ENCODE measurements around the gene ITPR2.
A peak's percentile ranks its signal among the peaks of the same experiment; 100 is the strongest.
"Not testable (repeated sequence)": the region's sequence is repeated elsewhere in the genome, so short reads cannot be mapped to it uniquely, and the experiment has no call there.

ITPR2 gene

GRCh38 chr12:26668230-26668629, 164.8 kb downstream of the ITPR2 start:
- no peak for DNase-seq (ENCODE audit: low read depth, low spot score)

GRCh38 chr12:26666286-26666685, 166.7 kb downstream of the ITPR2 start:
- no peak for DNase-seq (ENCODE audit: low read depth, low spot score)

GRCh38 chr12:26661399-26661798, 171.6 kb downstream of the ITPR2 start:
- DNase-seq (ENCODE audit: low read depth, low spot score), result no peak

DNA sequence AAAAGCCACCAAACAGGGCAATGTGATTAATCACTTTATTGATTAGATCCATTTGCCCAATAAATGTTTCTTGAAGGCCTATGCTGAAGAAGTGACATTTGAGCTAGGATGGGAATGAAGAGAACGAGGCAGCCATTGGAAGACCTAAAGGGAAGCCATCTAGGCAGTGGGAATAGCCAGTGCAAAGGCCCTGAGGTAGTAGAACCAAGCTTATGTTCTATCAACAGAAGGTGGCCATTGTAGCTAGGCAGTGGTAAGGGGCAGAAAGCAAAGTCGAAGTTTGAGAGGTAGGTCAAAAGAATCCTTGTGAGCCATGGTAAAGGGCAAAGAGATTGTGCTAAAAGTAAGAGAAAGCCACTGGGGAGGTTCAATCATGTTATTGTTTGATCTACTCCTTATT, 173.1 kb downstream of the ITPR2 start:
- no peak for DNase-seq (ENCODE audit: low read depth, low spot score)

GRCh38 chr12:26658991-26659390, 174.0 kb downstream of the ITPR2 start:
- DNase-seq (ENCODE audit: low read depth, low spot score), result no peak

DNA sequence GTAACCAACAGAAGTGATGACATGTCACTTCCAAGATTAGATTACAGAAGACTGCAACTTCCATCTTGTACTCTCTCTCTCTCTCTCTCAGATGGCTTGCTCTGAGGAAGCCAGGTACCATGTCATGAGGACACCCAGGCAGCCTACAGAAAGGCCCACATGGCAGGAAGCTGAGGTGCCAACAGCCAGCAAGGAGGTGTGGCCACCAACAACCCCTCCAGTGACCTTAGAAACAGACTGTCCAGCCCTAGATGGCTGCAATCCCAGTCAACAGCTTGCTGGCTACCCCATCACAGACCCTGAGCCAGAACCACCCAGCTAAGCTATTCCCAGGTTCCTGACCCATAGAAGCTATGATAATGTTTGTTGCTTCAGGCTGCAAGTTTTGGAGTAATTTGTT, 178.4 kb downstream of the ITPR2 start:
- no peak for DNase-seq (ENCODE audit: low read depth, low spot score)

DNA sequence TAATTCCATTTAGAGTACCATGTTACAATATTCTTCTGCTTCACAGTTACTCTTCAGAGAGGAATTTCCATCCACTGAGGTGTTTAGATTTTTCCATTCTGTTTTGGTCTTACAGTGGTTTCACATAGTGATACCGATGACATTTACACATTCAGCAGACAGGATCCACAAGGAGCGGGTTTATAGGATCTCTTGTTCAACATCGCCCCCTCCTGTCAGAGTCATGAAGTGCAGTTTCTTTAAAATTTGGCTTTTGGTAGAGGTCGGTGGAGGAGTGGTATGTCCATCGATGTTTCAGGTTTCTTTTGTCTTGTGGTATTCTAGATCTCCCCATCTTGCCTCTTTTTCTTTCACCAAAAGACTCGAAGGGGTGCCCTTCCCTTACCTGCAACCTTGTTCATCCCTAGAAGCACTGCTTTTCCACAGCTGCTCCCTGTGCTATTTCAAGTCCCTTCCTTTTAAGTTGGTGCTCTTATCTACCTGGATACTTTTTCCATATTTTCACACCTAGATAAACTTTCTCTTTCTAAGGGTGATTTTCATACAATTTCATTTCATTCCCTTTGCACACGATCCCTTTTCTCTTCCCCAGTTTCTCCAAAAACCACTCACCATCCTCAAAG, 181.3 kb downstream of the ITPR2 start:
- DNase-seq (ENCODE audit: low read depth, low spot score), result peak; percentile 91

GRCh38 chr12:26651036-26651435, 182.0 kb downstream of the ITPR2 start:
- no peak for DNase-seq (ENCODE audit: low read depth, low spot score)

- DNase-seq (ENCODE audit: low read depth, low spot score), result no peak
These were observed 184.0 kb downstream of the ITPR2 start for GRCh38 chr12:26648999-26649398.

GRCh38 chr12:26648584-26648983, 184.4 kb downstream of the ITPR2 start:
- peak; percentile 90 for DNase-seq (ENCODE audit: low read depth, low spot score)

GRCh38 chr12:26648066-26648465, 184.9 kb downstream of the ITPR2 start:
- peak; percentile 36 for DNase-seq (ENCODE audit: low read depth, low spot score)

- no peak for DNase-seq (ENCODE audit: low read depth, low spot score)
These were observed 185.9 kb downstream of the ITPR2 start for GRCh38 chr12:26647088-26647487.

GRCh38 chr12:26646571-26646970, 186.4 kb downstream of the ITPR2 start:
- no peak for DNase-seq (ENCODE audit: low read depth, low spot score)

GRCh38 chr12:26644376-26644775, 188.6 kb downstream of the ITPR2 start:
- not testable (repeated sequence) for DNase-seq (ENCODE audit: low read depth, low spot score)

GRCh38 chr12:26643532-26644315, 189.3 kb downstream of the ITPR2 start:
- DNase-seq (ENCODE audit: low read depth, low spot score), result no peak

GRCh38 chr12:26642361-26642760, 190.6 kb downstream of the ITPR2 start:
- no peak for DNase-seq (ENCODE audit: low read depth, low spot score)

GRCh38 chr12:26636710-26637328, 196.2 kb downstream of the ITPR2 start:
- peak; percentile 89 for DNase-seq (ENCODE audit: low read depth, low spot score)

DNA sequence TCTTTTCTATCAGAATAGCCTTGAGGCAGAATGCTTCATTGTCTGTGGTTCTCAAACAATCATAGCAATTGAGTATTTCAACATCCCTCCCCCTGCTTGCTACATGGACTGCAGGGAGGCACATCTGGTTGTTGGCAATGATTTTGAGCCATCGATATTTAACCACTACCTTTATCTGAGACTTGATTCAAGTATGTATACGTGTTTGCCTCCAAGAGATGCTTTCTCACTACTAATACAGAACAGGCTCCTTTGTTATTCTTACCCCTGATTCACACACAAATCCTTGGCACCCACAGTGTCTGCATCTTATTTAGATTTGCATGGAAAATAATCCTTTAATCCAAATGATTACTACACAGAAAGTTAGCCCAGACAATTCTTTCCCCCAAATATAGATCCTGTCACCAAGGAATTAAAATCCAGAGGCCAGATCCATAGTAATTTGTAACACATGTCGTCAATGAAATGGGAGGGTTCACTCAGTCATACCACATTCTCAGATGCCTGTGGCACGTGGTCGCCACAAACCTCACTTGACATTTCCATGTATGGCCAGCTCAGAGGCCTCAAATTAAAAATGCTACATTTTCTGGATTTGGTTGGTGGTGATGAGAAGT, 199.3 kb downstream of the ITPR2 start:
- DNase-seq (ENCODE audit: low read depth, low spot score), result peak; percentile 82

DNA sequence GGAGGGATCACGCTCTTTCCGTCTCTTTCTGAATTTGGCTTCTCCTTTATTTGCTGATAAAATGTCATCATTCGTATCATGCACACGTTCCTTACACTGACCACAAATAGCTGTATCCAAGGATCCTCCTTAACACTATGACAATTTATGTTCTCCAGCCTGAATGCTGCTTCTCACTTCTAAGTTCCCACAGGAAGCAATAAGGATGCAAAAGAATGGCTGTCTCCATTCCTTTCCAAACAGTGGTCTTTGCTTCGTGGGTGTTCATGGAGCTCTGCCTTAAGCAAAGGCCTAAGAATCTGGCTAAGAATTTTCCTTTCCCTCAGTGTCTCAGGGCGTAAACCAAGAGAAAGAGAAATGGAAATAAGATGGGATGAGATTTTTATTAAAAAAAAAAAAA, 200.2 kb downstream of the ITPR2 start:
- no peak for DNase-seq (ENCODE audit: low read depth, low spot score)

DNA sequence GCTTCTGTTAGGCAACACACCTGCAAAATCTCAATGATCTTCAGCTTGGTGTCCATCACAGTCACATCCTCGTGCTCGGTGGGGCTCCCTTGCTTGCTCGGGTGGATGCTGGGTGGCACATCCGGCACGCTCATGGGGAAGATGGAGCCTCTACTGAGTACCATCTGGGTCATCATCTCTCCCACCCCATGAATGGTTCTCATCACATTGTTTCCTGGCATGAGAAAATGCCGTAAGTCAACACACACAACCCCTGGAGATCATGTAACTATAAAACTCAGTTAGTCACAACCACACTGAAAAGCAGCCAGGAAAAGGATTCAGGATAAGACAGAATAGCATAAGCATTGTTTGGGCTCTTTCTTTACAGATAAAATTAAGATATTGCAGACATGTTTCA, 201.1 kb downstream of the ITPR2 start:
- peak; percentile 32 for DNase-seq (ENCODE audit: low read depth, low spot score)

GRCh38 chr12:26630546-26631027, 202.4 kb downstream of the ITPR2 start:
- DNase-seq (ENCODE audit: low read depth, low spot score), result peak; percentile 89

DNA sequence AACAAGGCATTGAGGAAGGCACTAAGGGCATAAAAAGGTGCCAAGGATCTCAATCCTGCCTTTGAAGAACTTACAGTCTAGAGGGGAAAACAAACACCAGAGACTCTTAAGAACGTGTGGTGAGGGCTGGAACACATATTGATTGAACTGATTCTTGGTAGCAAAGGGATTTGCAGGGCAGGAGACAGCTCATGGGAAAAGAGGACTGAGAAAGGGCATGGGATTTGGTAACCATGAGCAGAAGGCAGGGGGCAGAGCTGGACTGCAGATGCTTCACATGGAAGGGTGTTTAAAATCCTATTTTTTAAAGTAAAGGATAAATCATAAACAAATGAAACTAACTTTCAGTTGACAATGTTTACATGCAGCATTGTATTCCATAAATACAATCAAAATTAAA, 203.1 kb downstream of the ITPR2 start:
- DNase-seq (ENCODE audit: low read depth, low spot score), result peak; percentile 64
